GM12891 (cell line): ENCODE measurements around the gene ABCB8.

Experiments used
- POLR2A ChIP-seq: IDR thresholded peaks from 2 replicates; pipeline ENCODE4 v1.6.1; 2011; ENCODE audit warnings: low read depth, low read length, control low read depth
- POLR2AphosphoS5 ChIP-seq: IDR thresholded peaks from 2 replicates; pipeline ENCODE4 v1.6.1; 2011; ENCODE audit warnings: low read depth, low read length, control low read depth
- TAF1 ChIP-seq: IDR thresholded peaks from 2 replicates; pipeline ENCODE4 v1.6.1; 2011; ENCODE audit warnings: low read depth, low read length, control low read depth

GRCh38 chr7:151062111-151062398, 33.8 kb downstream of the ABCB8 start:
- no peak for TF ChIP-seq POLR2A
- TF ChIP-seq POLR2AphosphoS5: no peak
- TF ChIP-seq TAF1: no peak
